ENCODE data around the gene MT3. TPM values are rescaled to one million over a fixed set of nuclear protein-coding genes. Genes with fewer than 3 reads are reported as not detected.

MT3 gene
- total RNA-seq, 1 donor, result not detected

GRCh38 chr16:56561126-56561525 is 28.2 kb upstream of the MT3 start:
- DNase-seq (ENCODE audit: low read depth), result no peak
- H3K4me3 ChIP-seq (ENCODE audit: low read depth, low read length), result no peak overlapping the region
- TF ChIP-seq CTCF (IDR thresholded peaks at IDR 0.05; ENCODE audit: insufficient read depth, low read depth, low read length), result no peak

GRCh38 chr16:56564793-56565477 is 24.4 kb upstream of the MT3 start, which contains the start of gene MT4:
MT4 (plus strand) TSS chr16:56565073; CDS start chr16:56565129, 56 bp downstream.
- no peak for TF ChIP-seq CTCF (IDR thresholded peaks at IDR 0.05; ENCODE audit: insufficient read depth, low read depth, low read length)
- no peak within 1 kb of the TSS for H3K4me3 ChIP-seq (ENCODE audit: low read depth, low read length)
- DNase-seq (ENCODE audit: low read depth), result no peak

- no peak for TF ChIP-seq CTCF (IDR thresholded peaks at IDR 0.05; ENCODE audit: insufficient read depth, low read depth, low read length)
- H3K4me3 ChIP-seq (ENCODE audit: low read depth, low read length), result no peak overlapping the region
- no peak for DNase-seq (ENCODE audit: low read depth)
Observed at GRCh38 chr16:56569971-56570370, 19.4 kb upstream of the MT3 start.

GRCh38 chr16:56571525-56571924 is 17.8 kb upstream of the MT3 start:
- no peak for DNase-seq (ENCODE audit: low read depth)
- H3K4me3 ChIP-seq (ENCODE audit: low read depth, low read length), result no peak overlapping the region
- no peak for TF ChIP-seq CTCF (IDR thresholded peaks at IDR 0.05; ENCODE audit: insufficient read depth, low read depth, low read length)

GRCh38 chr16:56574625-56575024 is 14.7 kb upstream of the MT3 start:
- H3K4me3 ChIP-seq (ENCODE audit: low read depth, low read length), result no peak overlapping the region
- no peak for TF ChIP-seq CTCF (IDR thresholded peaks at IDR 0.05; ENCODE audit: insufficient read depth, low read depth, low read length)
- DNase-seq (ENCODE audit: low read depth), result no peak

- TF ChIP-seq CTCF (IDR thresholded peaks at IDR 0.05; ENCODE audit: insufficient read depth, low read depth, low read length), result peak; percentile 85
- H3K4me3 ChIP-seq (ENCODE audit: low read depth, low read length), result no peak overlapping the region
- peak; percentile 68 for DNase-seq (ENCODE audit: low read depth)
Observed at GRCh38 chr16:56576585-56577299, 12.6 kb upstream of the MT3 start.
